ENCODE results near the gene ARHGAP33.
"Not testable (repeated sequence)": the region's sequence is repeated elsewhere in the genome, so short reads cannot be mapped to it uniquely, and the experiment has no call there.

Gene ARHGAP33

DNA sequence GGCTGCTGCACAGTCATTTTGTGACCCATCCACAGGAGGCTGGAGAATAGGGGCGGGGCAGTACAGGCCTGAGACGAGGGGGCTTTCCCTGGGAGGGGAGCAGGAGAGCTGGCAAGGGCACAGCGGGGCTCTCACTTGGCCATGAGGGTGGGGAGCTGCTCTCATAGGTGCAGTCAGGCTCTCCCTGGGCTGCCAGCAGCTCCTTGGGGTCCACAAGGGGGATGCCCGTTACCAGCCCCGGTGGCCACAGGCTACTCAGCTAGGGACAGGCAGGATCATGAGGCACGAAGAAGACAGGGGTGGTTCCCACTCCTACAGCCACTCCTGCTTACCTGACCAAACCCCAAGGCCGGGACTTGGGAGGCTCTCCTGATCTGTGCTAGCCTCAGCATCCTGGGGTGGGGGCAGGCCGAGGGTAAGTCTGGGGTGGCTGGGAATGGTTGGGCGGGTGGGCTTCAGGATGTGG lies 16.5 kb downstream of the ARHGAP33 start:
- H3K9me3 ChIP-seq (ENCODE audit: severe bottlenecking) = no peaks in the 10 kb centered on the region
- H3K27ac ChIP-seq (ENCODE audit: poor library complexity, severe bottlenecking) = no peak overlapping the region
- H3K27me3 ChIP-seq (ENCODE audit: insufficient read depth, poor library complexity, severe bottlenecking) = no peaks in the 10 kb centered on the region
- TF ChIP-seq CTCF (IDR thresholded peaks at IDR 0.05; ENCODE audit: poor library complexity, severe bottlenecking) = no peak
- H3K4me3 ChIP-seq (ENCODE audit: severe bottlenecking) = no peak overlapping the region
- no peaks in the 10 kb centered on the region for H3K4me1 ChIP-seq (ENCODE audit: insufficient read depth, poor library complexity, severe bottlenecking)
- ATAC-seq (ENCODE audit: low read depth) (no peak), DNase-seq (ENCODE audit: low spot score) (peak; percentile 57)
- H3K36me3 ChIP-seq (ENCODE audit: low read depth) = no peaks in the 10 kb centered on the region

DNA sequence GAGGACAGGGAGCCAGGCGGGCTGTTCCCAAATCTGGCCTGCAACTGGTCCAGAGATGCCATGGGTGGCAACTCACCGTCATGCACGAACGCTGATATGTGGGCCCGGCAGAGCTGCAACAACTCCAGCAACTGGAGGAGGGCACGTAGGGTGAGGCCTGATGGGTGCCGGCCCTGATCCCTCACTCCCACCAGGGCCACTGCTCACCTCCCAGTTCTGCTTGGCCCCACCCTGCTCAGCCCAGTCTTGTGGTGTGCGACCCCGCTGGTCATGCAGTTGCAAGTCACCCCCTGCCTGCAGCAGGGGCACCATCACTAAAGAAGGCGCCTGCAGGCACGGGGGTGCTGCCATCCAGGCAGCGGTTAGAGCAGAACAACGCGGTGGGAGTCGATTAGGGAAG lies 16.9 kb downstream of the ARHGAP33 start:
- no peak for DNase-seq (ENCODE audit: low spot score)
- TF ChIP-seq CTCF (IDR thresholded peaks at IDR 0.05; ENCODE audit: poor library complexity, severe bottlenecking) = no peak
- ATAC-seq (ENCODE audit: low read depth) = no peak
- Histone ChIP-seq H3K36me3 (ENCODE audit: low read depth) (no peaks in the 10 kb centered on the region), H3K4me1 (ENCODE audit: insufficient read depth, poor library complexity, severe bottlenecking) (no peaks in the 10 kb centered on the region), H3K4me3 (ENCODE audit: severe bottlenecking) (no peak overlapping the region), H3K27me3 (ENCODE audit: insufficient read depth, poor library complexity, severe bottlenecking) (no peaks in the 10 kb centered on the region), H3K9me3 (ENCODE audit: severe bottlenecking) (no peaks in the 10 kb centered on the region), H3K27ac (ENCODE audit: poor library complexity, severe bottlenecking) (no peak overlapping the region)

GRCh38 chr19:35792888-35793287 lies 17.5 kb downstream of the ARHGAP33 start:
- H3K9me3 ChIP-seq (ENCODE audit: severe bottlenecking) = no peaks in the 10 kb centered on the region
- ATAC-seq (ENCODE audit: low read depth) = no peak
- no peak overlapping the region for H3K27ac ChIP-seq (ENCODE audit: poor library complexity, severe bottlenecking)
- H3K36me3 ChIP-seq (ENCODE audit: low read depth) = no peaks in the 10 kb centered on the region
- no peak for TF ChIP-seq CTCF (IDR thresholded peaks at IDR 0.05; ENCODE audit: poor library complexity, severe bottlenecking)
- no peaks in the 10 kb centered on the region for H3K27me3 ChIP-seq (ENCODE audit: insufficient read depth, poor library complexity, severe bottlenecking)
- DNase-seq (ENCODE audit: low spot score) = no peak
- H3K4me1 ChIP-seq (ENCODE audit: insufficient read depth, poor library complexity, severe bottlenecking) = no peaks in the 10 kb centered on the region
- H3K4me3 ChIP-seq (ENCODE audit: severe bottlenecking) = no peak overlapping the region

DNA sequence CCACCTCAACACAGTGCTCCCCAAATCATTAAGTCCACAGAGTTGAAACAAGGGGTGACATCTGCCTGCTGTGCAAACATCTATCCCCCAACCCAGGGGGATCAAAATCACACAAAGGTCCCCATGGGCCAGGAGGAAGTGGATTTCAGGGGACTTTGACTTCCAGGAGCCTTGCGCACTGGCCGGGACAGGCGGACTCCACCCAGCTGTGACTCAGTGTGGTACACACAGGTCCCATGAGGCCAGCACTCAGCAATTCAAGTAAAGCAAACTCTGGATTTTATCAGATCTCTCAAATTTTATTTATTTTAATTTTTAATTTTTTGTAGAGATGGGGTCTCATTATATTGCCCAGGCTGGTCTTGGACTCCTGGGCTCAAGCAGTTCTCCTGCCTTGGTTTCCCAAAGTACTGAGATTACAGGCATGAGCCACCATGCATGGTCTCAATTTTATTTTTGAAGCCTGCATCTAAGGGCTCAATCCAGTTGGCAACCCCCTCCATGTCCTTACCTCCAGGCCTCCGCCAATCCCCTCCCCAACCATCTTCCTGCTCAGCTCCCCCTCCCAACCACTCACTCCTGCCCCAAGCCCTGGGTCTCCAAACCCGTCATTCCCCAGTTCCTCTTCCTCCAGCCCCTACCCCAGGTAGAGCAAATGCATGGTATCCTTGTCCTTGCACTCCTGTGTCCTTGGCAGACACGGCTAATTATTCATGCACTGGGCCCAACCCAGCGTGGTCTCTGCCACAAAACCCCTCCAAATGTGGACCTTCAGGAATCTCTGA lies 18.2 kb downstream of the ARHGAP33 start:
- Histone ChIP-seq H3K27me3 (ENCODE audit: insufficient read depth, poor library complexity, severe bottlenecking) (no peaks in the 10 kb centered on the region), H3K4me1 (ENCODE audit: insufficient read depth, poor library complexity, severe bottlenecking) (no peaks in the 10 kb centered on the region), H3K36me3 (ENCODE audit: low read depth) (no peaks in the 10 kb centered on the region), H3K9me3 (ENCODE audit: severe bottlenecking) (no peaks in the 10 kb centered on the region), H3K27ac (ENCODE audit: poor library complexity, severe bottlenecking) (no peak overlapping the region), H3K4me3 (ENCODE audit: severe bottlenecking) (no peak overlapping the region)
- DNase-seq (ENCODE audit: low spot score) = no peak
- no peak for TF ChIP-seq CTCF (IDR thresholded peaks at IDR 0.05; ENCODE audit: poor library complexity, severe bottlenecking)
- no peak for ATAC-seq (ENCODE audit: low read depth)

GRCh38 chr19:35795564-35795963 lies 20.2 kb downstream of the ARHGAP33 start:
- not testable (repeated sequence) for H3K27ac ChIP-seq (ENCODE audit: poor library complexity, severe bottlenecking); ATAC-seq (ENCODE audit: low read depth)

More at GRCh38 chr19:35795564-35795963, 20.2 kb downstream of the ARHGAP33 start:
- not testable (repeated sequence) for DNase-seq (ENCODE audit: low spot score); H3K36me3 ChIP-seq (ENCODE audit: low read depth); H3K27me3 ChIP-seq (ENCODE audit: insufficient read depth, poor library complexity, severe bottlenecking); H3K9me3 ChIP-seq (ENCODE audit: severe bottlenecking); H3K4me1 ChIP-seq (ENCODE audit: insufficient read depth, poor library complexity, severe bottlenecking); H3K4me3 ChIP-seq (ENCODE audit: severe bottlenecking)
